Dendritic cell treated with granulocyte-macrophage colony-stimulating factor and Interleukin-4, amounts not matched to agents 40 ng/mL and 50 ng/mL, for 4 days (primary cell): Measurements from ENCODE around the gene DMRTC1.
"Not testable (repeated sequence)": the region's sequence is repeated elsewhere in the genome, so short reads cannot be mapped to it uniquely, and the experiment has no call there.

ENCODE experiments used
- H3K27ac Mint-ChIP-seq: one replicate; pipeline ENCODE4 v1.8.0; 2022; ENCODE audit warnings: mild to moderate bottlenecking, mixed read lengths
- H3K27me3 Mint-ChIP-seq: one replicate; pipeline ENCODE4 v1.8.0; 2022; ENCODE audit warnings: mild to moderate bottlenecking, mixed read lengths
- H3K36me3 Mint-ChIP-seq: one replicate; pipeline ENCODE4 v1.8.0; 2022; ENCODE audit warnings: low read depth, mixed read lengths
- H3K4me1 Mint-ChIP-seq: one replicate; pipeline ENCODE4 v1.8.0; 2022; ENCODE audit warnings: low read depth, mixed read lengths
- H3K4me3 Mint-ChIP-seq: one replicate; pipeline ENCODE4 v1.8.0; 2022; ENCODE audit warnings: mild to moderate bottlenecking, moderate library complexity, mixed read lengths
- H3K9me3 Mint-ChIP-seq: one replicate; pipeline ENCODE4 v1.8.0; 2022; ENCODE audit warnings: mixed read lengths
- intact Hi-C: fragments of 100-400 bp; cut with micrococcal nuclease; formaldehyde crosslinking; loops from one replicate; pipeline ENCODE4 v1.15.0; 2022

Gene DMRTC1, protein sequence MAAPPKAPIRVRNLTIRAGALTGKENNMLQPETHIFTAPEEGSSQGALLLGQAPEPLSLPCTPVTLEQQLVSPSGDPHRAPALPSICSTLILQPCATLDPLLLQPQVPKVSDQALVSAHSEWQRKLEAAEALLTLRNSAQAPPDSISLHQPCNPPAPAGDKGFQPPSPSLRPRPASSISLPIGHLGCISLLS

DNA sequence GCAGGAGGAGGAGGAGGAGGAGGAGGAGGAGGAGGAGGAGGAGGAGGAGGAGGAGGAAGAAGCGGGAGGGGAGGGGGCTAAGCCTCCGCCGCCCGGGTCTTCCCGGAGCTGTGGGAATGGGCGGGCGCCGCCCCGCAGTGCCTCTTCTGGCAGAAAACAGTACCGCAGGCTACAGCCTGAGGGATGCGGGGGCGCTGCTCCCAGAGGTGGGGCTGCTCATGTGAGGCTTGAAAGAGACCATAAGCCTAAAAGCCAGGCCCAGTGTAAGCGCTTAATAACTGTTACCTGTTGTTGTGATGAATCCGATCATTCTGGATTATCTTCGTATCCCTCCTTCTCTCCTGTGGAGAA is at the start of gene DMRTC1:
Gene DMRTC1, minus strand, starts transcription at position 19 of the 351 bp plus-strand sequence. CDS start 68,143 bp downstream, outside the sequence.
- H3K36me3 Mint-ChIP-seq, H3K4me3 Mint-ChIP-seq, H3K9me3 Mint-ChIP-seq, H3K27me3 Mint-ChIP-seq, intact Hi-C loops, H3K27ac Mint-ChIP-seq, H3K4me1 Mint-ChIP-seq: not testable (repeated sequence)

DNA sequence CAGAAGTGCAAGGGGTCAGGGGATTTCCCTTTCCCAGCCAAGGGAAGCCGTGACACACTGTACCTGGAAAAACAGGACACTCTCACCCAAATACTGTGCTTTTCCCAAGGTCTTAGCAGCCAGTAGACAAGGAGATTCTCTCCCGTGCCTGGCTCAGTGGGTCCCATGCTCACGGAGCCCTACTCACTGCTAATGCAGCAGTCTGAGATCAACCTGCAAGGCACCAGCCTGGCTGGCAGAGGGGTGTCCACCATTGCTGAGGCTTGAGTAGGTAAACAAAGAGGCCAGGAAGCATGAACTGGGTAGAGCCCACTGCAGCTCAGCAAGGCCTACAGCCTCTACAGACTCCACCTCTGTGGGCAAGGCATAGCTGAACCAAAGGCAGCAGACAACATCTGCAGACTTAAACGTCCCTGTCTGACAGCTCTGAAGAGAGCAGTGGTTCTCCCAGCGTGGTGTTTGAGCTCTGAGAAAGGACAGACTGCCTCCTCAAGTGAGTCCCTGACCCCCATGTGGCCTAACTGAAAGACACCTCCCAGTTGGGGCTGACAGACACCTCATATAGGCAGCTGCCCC is 37.3 kb upstream of the DMRTC1 start:
- intact Hi-C loops, H3K27me3 Mint-ChIP-seq, H3K4me3 Mint-ChIP-seq, H3K9me3 Mint-ChIP-seq, H3K27ac Mint-ChIP-seq, H3K4me1 Mint-ChIP-seq, H3K36me3 Mint-ChIP-seq: not testable (repeated sequence)

DNA sequence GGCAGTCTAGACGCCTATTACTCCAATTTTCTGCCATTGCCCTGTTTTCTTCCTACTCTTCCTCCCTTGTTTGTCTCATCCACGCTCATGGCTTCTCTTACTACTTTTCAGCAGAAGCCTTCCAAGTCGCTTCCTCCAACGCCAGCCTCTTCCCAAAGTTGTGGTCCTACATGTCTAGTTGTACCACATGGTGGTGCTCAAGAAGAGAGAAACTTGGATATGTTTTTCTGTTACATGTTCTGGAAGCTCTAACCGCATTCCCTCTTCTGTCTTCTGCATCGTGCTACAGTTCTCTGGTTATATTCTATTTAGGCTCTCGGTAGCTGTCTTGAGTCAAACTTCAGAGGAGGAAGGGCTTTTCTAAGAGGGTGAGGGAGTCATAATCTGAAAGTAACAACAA is 31.2 kb upstream of the DMRTC1 start:
- H3K4me1 Mint-ChIP-seq, intact Hi-C loops, H3K9me3 Mint-ChIP-seq, H3K4me3 Mint-ChIP-seq, H3K27ac Mint-ChIP-seq, H3K36me3 Mint-ChIP-seq, H3K27me3 Mint-ChIP-seq: not testable (repeated sequence)

DNA sequence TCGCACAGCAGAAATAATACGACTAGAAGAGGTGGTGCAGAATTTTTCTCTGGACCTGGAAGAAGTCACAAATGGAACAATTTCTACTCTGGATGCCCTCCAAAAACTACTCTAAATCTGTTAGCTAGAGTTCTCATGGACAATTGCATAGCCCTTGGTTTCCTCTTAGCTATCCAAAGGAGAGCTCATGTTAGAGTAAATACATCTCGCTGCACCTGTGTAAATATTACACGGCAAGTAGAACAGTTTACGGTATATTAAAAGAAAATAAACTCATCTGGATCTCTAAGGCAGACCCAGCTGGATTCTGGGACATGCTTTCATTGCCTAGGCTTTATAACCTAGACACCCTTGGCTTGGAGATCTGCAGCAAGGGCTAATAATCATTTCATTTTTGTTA is 28.2 kb upstream of the DMRTC1 start:
- H3K4me1 Mint-ChIP-seq, H3K27me3 Mint-ChIP-seq, intact Hi-C loops, H3K4me3 Mint-ChIP-seq, H3K36me3 Mint-ChIP-seq, H3K27ac Mint-ChIP-seq, H3K9me3 Mint-ChIP-seq: not testable (repeated sequence)

DNA sequence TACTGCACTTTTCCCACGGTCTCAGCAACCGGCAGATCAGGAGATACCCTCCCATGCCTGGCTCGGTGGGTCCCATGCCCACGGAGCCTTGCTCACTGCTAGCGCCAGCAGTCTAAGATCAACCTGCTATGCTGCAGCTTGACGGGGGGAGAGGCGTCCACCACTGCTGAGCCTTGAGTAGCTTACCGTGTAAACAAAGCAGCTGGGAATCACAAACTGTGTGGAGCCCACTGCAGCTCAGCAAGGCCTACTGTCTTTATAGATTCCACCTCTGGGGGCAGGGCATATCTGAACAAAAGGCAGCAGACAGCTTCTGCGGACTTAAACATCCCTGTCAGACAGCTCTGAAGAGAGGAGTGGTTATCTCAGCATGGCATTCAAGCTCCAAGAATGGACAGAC is 16.3 kb upstream of the DMRTC1 start:
- intact Hi-C loops, H3K9me3 Mint-ChIP-seq, H3K27ac Mint-ChIP-seq, H3K36me3 Mint-ChIP-seq, H3K4me1 Mint-ChIP-seq, H3K4me3 Mint-ChIP-seq, H3K27me3 Mint-ChIP-seq: not testable (repeated sequence)

DNA sequence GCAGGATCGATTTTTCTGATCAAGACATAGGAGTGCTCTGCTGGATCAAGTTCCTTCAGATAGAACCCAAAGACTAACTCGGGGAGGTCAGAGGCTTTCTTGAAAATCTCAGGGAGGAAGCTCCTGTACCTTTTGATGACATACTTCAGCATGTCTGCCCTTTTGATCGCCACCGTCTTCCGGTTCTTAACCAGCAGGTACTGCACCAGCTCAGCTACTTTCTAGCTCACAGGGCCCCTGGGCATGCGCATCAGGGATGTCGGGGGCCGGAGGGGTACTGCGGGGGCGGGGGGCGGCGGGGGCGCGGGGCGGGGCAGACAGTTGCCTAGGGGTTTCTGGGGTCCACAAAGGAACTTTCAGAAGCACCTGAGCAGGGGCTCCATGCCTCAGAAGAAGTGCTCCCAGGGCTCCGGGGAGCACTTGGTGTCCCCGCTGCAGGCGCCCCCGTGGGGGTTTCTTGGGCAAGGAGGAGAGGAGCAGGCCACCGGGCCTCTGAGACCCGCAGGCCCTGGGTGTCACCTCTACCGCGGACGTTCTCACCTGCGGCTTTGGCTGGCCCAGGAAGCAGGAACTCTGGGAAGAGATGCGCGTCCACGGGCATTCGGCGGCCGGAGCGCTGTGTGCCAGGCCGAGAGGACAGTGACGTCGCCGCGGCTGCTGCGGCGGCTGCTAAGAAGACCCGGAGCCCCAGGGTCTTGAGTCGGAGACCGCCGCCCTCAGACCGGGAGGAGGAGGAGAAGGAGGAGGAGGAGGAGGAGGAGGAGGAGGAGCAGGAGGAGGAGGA is 410 bp downstream of the DMRTC1 start:
- H3K4me3 Mint-ChIP-seq, H3K9me3 Mint-ChIP-seq, intact Hi-C loops, H3K36me3 Mint-ChIP-seq, H3K27me3 Mint-ChIP-seq, H3K4me1 Mint-ChIP-seq, H3K27ac Mint-ChIP-seq: not testable (repeated sequence)

DNA sequence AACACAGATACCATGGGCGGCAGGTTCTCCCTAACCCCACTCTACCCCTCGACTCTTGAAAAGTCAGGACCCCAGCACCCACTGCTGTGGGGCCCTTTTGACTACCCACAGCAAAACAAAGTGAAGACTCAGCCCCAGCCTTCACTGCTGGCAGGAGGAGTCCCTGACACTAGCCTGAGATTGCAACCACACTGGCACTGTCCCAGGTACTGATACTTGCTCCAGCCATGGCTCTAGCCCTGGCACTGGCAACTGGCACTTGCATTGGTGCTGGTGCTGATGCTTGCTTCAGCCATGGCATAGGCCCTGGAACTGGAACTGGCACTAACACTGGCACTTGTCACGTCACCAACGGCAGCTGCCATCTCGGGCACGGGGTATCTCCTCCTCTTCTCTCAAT is 1.4 kb downstream of the DMRTC1 start:
- H3K9me3 Mint-ChIP-seq, H3K27ac Mint-ChIP-seq, intact Hi-C loops, H3K4me3 Mint-ChIP-seq, H3K4me1 Mint-ChIP-seq, H3K27me3 Mint-ChIP-seq, H3K36me3 Mint-ChIP-seq: not testable (repeated sequence)

DNA sequence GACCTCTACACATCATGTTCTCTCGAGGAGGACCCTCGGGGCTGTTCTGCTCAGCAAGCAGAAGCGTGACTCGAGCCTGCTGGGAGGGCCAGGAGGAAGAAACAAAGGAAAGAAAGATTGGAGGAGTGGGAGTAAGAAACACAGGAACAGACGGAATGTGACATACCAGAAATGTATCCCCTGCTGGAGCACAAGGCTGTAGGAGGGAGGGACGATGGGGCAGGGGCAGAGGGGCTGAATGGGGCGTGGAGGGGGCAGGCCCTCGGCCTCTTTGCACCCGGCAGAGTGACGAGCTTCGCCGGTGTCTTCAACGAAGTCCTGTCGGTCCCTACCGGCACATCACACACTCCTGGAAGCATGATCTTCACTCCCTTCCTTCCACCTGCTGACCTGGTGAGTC is 5.7 kb downstream of the DMRTC1 start, which contains the start of gene FAM236A:
Gene FAM236A, plus strand, starts transcription at position 301 of the 400 bp plus-strand sequence. Its CDS starts 57 bp downstream, at position 358.
- H3K4me1 Mint-ChIP-seq, H3K36me3 Mint-ChIP-seq, H3K9me3 Mint-ChIP-seq, H3K27ac Mint-ChIP-seq, H3K4me3 Mint-ChIP-seq, H3K27me3 Mint-ChIP-seq, intact Hi-C loops: not testable (repeated sequence)

DNA sequence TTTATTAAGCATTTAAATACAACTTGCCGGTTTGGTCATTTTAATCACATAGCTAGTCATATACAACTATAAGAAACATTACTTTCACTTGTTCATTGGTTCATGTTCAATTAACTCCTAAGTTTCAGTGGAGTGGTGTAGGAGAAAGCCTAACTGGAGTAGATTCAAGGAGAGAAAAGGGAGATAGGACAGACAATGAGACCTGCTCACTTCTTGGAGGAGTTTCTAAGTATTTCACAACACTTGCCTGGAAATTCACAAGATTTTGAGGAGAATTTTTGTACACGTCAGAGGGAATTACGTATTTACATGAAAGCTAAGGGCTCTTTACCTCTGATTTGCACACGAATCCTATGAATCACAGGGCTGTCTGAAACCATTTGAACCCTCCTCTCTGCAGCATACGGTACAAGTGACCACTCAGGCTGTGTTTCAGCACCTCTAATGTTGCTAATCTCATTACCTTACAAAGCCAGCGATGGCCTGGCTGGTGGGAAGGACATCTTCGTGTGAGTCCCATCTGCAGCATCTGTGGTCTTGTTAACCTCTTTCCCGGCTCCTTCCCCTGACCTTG is 6.7 kb downstream of the DMRTC1 start:
- H3K36me3 Mint-ChIP-seq, H3K9me3 Mint-ChIP-seq, H3K4me1 Mint-ChIP-seq, intact Hi-C loops, H3K27me3 Mint-ChIP-seq, H3K27ac Mint-ChIP-seq, H3K4me3 Mint-ChIP-seq: not testable (repeated sequence)

DNA sequence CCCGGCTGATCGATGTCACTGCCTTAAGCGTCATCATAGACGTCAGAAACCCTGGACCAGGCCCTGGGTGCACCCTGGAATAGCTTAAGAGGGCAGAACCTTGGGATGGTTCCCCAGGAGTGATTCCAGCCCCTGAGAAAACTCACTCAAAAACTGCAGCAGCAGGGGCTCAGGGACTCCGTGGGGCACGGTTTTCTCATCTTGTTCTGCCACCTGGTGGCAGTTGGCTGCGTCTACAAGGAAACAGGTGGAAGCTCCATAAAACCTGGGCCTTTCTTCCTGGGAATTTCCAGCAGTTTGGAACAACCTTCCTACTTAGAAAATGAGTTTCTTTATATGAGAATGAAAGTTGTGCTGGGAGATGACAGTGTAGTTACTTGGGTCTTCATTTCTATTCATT is 7.2 kb downstream of the DMRTC1 start:
- H3K4me1 Mint-ChIP-seq, intact Hi-C loops, H3K4me3 Mint-ChIP-seq, H3K27ac Mint-ChIP-seq, H3K27me3 Mint-ChIP-seq, H3K36me3 Mint-ChIP-seq, H3K9me3 Mint-ChIP-seq: not testable (repeated sequence)

DNA sequence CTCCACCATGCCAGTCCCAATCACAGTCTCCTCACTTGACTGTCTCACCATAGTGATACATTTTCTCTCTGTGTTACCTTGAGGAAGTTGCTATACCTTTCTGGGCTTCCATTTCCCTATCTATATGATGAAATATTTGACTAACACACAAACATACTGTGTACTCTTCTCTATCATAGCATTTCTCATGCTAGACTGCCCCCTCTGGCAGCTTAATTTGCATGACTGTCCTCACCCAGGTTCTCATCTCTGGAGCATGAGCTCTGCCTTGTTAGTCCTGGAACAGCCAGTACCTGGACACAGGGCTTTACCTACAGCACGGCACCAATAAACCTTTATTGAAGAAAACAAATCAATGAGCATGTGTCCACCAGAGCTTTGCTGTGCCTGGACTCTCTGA is 11.4 kb downstream of the DMRTC1 start:
- H3K4me3 Mint-ChIP-seq, H3K27me3 Mint-ChIP-seq, H3K36me3 Mint-ChIP-seq, H3K4me1 Mint-ChIP-seq, H3K9me3 Mint-ChIP-seq, intact Hi-C loops, H3K27ac Mint-ChIP-seq: not testable (repeated sequence)

DNA sequence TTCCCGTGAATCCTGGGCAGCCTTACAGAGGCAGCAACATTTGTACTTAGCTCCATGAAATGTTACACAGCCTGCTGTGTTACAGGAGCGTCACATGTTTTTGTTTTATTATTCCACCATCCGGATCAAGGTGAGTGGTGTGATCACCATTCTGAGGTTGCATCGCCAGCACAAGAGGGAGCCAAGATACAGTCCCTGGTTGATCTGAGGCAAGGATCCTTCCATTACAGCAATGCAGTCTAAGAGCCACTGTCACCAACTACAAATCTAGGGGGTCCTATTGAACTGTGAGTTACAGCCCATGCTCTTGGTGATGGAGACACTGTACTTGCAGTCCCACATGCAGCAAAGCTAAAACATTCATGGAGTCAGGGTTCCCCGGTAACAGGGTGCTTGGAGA is 27.5 kb downstream of the DMRTC1 start:
- H3K27me3 Mint-ChIP-seq, H3K27ac Mint-ChIP-seq, H3K36me3 Mint-ChIP-seq, H3K4me1 Mint-ChIP-seq, H3K9me3 Mint-ChIP-seq, intact Hi-C loops, H3K4me3 Mint-ChIP-seq: not testable (repeated sequence)

DNA sequence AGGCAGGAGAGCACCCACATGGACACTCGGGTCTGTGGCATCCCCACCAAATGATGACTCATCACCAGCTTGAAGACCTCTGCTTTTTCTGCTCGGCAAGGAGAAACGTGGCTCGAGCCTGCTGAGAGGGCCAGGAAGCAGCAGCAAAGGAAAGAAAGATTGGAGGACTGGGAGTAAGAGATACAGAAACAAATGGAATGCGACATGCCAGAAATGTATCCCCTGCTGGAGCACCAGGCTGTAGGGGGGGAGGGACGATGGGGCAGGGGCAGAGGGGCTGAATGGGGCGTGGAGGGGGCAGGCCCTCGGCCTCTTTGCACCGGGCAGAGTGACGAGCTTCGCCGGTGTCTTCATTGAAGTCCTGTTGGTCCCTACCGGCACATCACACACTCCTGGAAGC is 31.3 kb downstream of the DMRTC1 start, which contains the start of gene FAM236C:
Gene FAM236C, plus strand, starts transcription at position 301 of the 400 bp plus-strand sequence. CDS start 100 bp downstream, outside the sequence.
- intact Hi-C loops, H3K36me3 Mint-ChIP-seq, H3K27ac Mint-ChIP-seq, H3K4me1 Mint-ChIP-seq, H3K27me3 Mint-ChIP-seq, H3K4me3 Mint-ChIP-seq, H3K9me3 Mint-ChIP-seq: not testable (repeated sequence)

DNA sequence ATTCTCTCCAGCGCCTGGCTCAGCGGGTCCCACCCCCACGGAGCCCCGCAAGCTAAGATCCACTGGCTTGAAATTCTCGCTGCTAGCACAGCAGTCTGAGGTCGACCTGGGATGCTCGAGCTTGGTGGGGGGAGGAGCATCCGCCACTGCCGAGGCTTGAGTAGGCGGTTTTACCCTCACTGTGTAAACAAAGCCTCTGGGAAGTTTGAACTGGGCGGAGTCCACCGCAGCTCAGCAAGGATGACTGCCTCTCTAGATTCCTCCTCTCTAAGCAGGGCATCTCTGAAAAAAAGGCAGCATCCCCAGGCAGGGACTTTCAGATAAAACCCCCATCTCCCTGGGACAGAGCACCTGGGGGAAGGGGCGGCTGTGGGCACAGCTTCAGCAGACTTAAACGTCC is 53.9 kb downstream of the DMRTC1 start:
- H3K4me3 Mint-ChIP-seq, H3K9me3 Mint-ChIP-seq: not testable (repeated sequence)

More for the DNA sequence above, 53.9 kb downstream of the DMRTC1 start:
- intact Hi-C loops, H3K27ac Mint-ChIP-seq, H3K36me3 Mint-ChIP-seq, H3K4me1 Mint-ChIP-seq, H3K27me3 Mint-ChIP-seq: not testable (repeated sequence)
